GM18511 (cell line): ENCODE data around the gene CALHM4.
"Not testable (repeated sequence)": the region's sequence is repeated elsewhere in the genome, so short reads cannot be mapped to it uniquely, and the experiment has no call there.

Experiments
- ATAC-seq: cut with Tn5 transposase; IDR thresholded peaks from one replicate; pipeline ENCODE4 v1.9.1; 2021; ENCODE audit warnings: mild to moderate bottlenecking, moderate library complexity; ENCODE audit not compliant: unreplicated experiment

The CALHM4 gene

GRCh38 chr6:116572162-116572561 lies 18.6 kb downstream of the CALHM4 start:
- no peak for ATAC-seq

- no peak for ATAC-seq
Measured at GRCh38 chr6:116575227-116575626, 21.7 kb downstream of the CALHM4 start.

GRCh38 chr6:116577486-116577885 lies 23.9 kb downstream of the CALHM4 start:
- no peak for ATAC-seq

- ATAC-seq = no peak
Measured at GRCh38 chr6:116578335-116578734, 24.8 kb downstream of the CALHM4 start.

GRCh38 chr6:116579143-116579542 lies 25.6 kb downstream of the CALHM4 start:
- ATAC-seq = no peak

- ATAC-seq = no peak
Measured at GRCh38 chr6:116580198-116580597, 26.6 kb downstream of the CALHM4 start.

GRCh38 chr6:116586276-116586675 lies 32.7 kb downstream of the CALHM4 start:
- ATAC-seq = no peak

GRCh38 chr6:116586738-116587137 lies 33.2 kb downstream of the CALHM4 start:
- ATAC-seq = no peak

- ATAC-seq = no peak
Measured at GRCh38 chr6:116595247-116595646, 41.7 kb downstream of the CALHM4 start.

- no peak for ATAC-seq
Measured at GRCh38 chr6:116596815-116597214, 43.3 kb downstream of the CALHM4 start.

GRCh38 chr6:116603916-116604315 lies 50.4 kb downstream of the CALHM4 start:
- ATAC-seq = not testable (repeated sequence)

GRCh38 chr6:116604868-116605267 lies 51.3 kb downstream of the CALHM4 start:
- not testable (repeated sequence) for ATAC-seq

- no peak for ATAC-seq
Measured at GRCh38 chr6:116605935-116606334, 52.4 kb downstream of the CALHM4 start.
